HEK293 (cell line): ENCODE results near the gene DHX57.

Experiments
- ELK4 ChIP-seq: IDR thresholded peaks from 2 replicates; pipeline ENCODE4 v1.6.1; 2011; ENCODE audit warnings: mild to moderate bottlenecking, low read depth, low read length, borderline replicate concordance
- MZF1 ChIP-seq: fragments of 450-650 bp; formaldehyde crosslinking; IDR thresholded peaks from 2 replicates; pipeline ENCODE4 v1.5.1; 2017; ENCODE audit warnings: missing biosample characterization, missing genetic modification characterization, borderline replicate concordance
- OVOL3 ChIP-seq: fragments of 450-650 bp; formaldehyde crosslinking; IDR thresholded peaks from 2 replicates; pipeline ENCODE4 v1.5.1; 2016; ENCODE audit warnings: missing biosample characterization, missing genetic modification characterization
- RBAK ChIP-seq: fragments of 450-650 bp; formaldehyde crosslinking; IDR thresholded peaks from 2 replicates; pipeline ENCODE4 v1.5.1; 2016; ENCODE audit warnings: missing biosample characterization, missing genetic modification characterization
- SP7 ChIP-seq: fragments of 450-650 bp; formaldehyde crosslinking; IDR thresholded peaks from 2 replicates; pipeline ENCODE4 v1.5.1; 2016; ENCODE audit warnings: missing biosample characterization, missing genetic modification characterization
- ZFP41 ChIP-seq: fragments of 450-650 bp; formaldehyde crosslinking; IDR thresholded peaks from 2 replicates; pipeline ENCODE4 v1.5.1; 2016; ENCODE audit warnings: missing biosample characterization, missing genetic modification characterization, borderline replicate concordance
- ZNF169 ChIP-seq: fragments of 450-650 bp; formaldehyde crosslinking; IDR thresholded peaks from 2 replicates; pipeline ENCODE4 v1.5.1; 2016; ENCODE audit warnings: missing biosample characterization, missing genetic modification characterization
- ZNF266 ChIP-seq: fragments of 450-650 bp; formaldehyde crosslinking; IDR thresholded peaks from 2 replicates; pipeline ENCODE4 v1.5.1; 2016; ENCODE audit warnings: missing biosample characterization, missing genetic modification characterization, low read depth
- ZNF324 ChIP-seq: fragments of 450-650 bp; formaldehyde crosslinking; IDR thresholded peaks from 2 replicates; pipeline ENCODE4 v1.5.1; 2016; ENCODE audit warnings: missing biosample characterization, missing genetic modification characterization
- ZNF366 ChIP-seq: fragments of 450-650 bp; formaldehyde crosslinking; conservative IDR thresholded peaks from 2 replicates; pipeline ENCODE4 v1.5.1; 2016; ENCODE audit warnings: missing biosample characterization, missing genetic modification characterization
- ZNF394 ChIP-seq: fragments of 450-650 bp; formaldehyde crosslinking; IDR thresholded peaks from 2 replicates; pipeline ENCODE4 v1.5.1; 2016; ENCODE audit warnings: missing biosample characterization, missing genetic modification characterization, mild to moderate bottlenecking, moderate library complexity, borderline replicate concordance
- ZNF416 ChIP-seq: fragments of 450-650 bp; formaldehyde crosslinking; IDR thresholded peaks from 2 replicates; pipeline ENCODE4 v1.5.1; 2016; ENCODE audit warnings: missing biosample characterization, missing genetic modification characterization
- ZNF426 ChIP-seq: fragments of 450-650 bp; formaldehyde crosslinking; IDR thresholded peaks from 2 replicates; pipeline ENCODE4 v1.5.1; 2017; ENCODE audit warnings: missing biosample characterization, missing genetic modification characterization, mild to moderate bottlenecking, inconsistent platforms, moderate library complexity
- ZNF561 ChIP-seq: fragments of 450-650 bp; IDR thresholded peaks from 2 replicates; pipeline ENCODE4 v1.5.1; 2018; ENCODE audit warnings: missing biosample characterization, missing genetic modification characterization, borderline replicate concordance
- ZNF692 ChIP-seq: fragments of 450-650 bp; formaldehyde crosslinking; IDR thresholded peaks from 2 replicates; pipeline ENCODE4 v1.5.1; 2016; ENCODE audit warnings: missing biosample characterization, missing genetic modification characterization
- TF ChIP-seq, protein P1 (sequence below): fragments of 450-650 bp; formaldehyde crosslinking; conservative IDR thresholded peaks from 2 replicates; pipeline ENCODE4 v1.5.1; 2016; ENCODE audit warnings: low read depth, missing biosample characterization, missing genetic modification characterization
- TF ChIP-seq, protein P2 (sequence below): fragments of 450-650 bp; formaldehyde crosslinking; IDR thresholded peaks from 2 replicates; pipeline ENCODE4; 2016; ENCODE audit warnings: missing biosample characterization, missing genetic modification characterization
- TF ChIP-seq, protein P3 (sequence below): fragments of 450-650 bp; formaldehyde crosslinking; IDR thresholded peaks from 2 replicates; pipeline ENCODE4 v1.5.1; 2016; ENCODE audit warnings: missing biosample characterization, missing genetic modification characterization, borderline replicate concordance
- TF ChIP-seq, protein P4 (sequence below): fragments of 450-650 bp; formaldehyde crosslinking; IDR thresholded peaks from 2 replicates; pipeline ENCODE4 v1.5.1; 2016; ENCODE audit warnings: missing biosample characterization, missing genetic modification characterization
- TF ChIP-seq, protein P5 (sequence below): fragments of 450-650 bp; formaldehyde crosslinking; IDR thresholded peaks from 2 replicates; pipeline ENCODE4 v1.5.1; 2016; ENCODE audit warnings: missing biosample characterization, missing genetic modification characterization
- TF ChIP-seq, protein P6 (sequence below): fragments of 450-650 bp; formaldehyde crosslinking; IDR thresholded peaks from 2 replicates; pipeline ENCODE4 v1.5.1; 2016; ENCODE audit warnings: missing biosample characterization, missing genetic modification characterization, low read depth

Gene DHX57

GRCh38 chr2:38750891-38751595, 124.7 kb downstream of the DHX57 start, which contains the start of gene SRSF7 (continued):
- TF ChIP-seq, protein P1, sequence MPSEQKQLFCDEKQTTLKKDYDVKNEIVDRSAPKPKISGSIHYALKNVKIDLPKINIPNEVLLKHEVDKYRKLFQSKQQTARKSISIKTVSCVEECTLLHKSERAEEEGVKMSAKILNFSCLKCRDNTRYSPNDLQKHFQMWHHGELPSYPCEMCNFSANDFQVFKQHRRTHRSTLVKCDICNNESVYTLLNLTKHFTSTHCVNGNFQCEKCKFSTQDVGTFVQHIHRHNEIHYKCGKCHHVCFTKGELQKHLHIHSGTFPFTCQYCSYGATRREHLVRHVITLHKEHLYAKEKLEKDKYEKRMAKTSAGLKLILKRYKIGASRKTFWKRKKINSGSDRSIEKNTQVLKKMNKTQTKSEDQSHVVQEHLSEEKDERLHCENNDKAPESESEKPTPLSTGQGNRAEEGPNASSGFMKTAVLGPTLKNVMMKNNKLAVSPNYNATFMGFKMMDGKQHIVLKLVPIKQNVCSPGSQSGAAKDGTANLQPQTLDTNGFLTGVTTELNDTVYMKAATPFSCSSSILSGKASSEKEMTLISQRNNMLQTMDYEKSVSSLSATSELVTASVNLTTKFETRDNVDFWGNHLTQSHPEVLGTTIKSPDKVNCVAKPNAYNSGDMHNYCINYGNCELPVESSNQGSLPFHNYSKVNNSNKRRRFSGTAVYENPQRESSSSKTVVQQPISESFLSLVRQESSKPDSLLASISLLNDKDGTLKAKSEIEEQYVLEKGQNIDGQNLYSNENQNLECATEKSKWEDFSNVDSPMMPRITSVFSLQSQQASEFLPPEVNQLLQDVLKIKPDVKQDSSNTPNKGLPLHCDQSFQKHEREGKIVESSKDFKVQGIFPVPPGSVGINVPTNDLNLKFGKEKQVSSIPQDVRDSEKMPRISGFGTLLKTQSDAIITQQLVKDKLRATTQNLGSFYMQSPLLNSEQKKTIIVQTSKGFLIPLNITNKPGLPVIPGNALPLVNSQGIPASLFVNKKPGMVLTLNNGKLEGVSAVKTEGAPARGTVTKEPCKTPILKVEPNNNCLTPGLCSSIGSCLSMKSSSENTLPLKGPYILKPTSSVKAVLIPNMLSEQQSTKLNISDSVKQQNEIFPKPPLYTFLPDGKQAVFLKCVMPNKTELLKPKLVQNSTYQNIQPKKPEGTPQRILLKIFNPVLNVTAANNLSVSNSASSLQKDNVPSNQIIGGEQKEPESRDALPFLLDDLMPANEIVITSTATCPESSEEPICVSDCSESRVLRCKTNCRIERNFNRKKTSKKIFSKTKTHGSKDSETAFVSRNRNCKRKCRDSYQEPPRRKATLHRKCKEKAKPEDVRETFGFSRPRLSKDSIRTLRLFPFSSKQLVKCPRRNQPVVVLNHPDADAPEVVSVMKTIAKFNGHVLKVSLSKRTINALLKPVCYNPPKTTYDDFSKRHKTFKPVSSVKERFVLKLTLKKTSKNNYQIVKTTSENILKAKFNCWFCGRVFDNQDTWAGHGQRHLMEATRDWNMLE (tag by site-specific recombination): peak; percentile 39; the same call in 1 of the 2 replicates
- TF ChIP-seq ZNF561 (tag by site-specific recombination): peak; percentile 27; the same call in 1 of the 2 replicates
- TF ChIP-seq ZNF169: no peak; the same call in 1 of the 2 replicates
- TF ChIP-seq, protein P2, sequence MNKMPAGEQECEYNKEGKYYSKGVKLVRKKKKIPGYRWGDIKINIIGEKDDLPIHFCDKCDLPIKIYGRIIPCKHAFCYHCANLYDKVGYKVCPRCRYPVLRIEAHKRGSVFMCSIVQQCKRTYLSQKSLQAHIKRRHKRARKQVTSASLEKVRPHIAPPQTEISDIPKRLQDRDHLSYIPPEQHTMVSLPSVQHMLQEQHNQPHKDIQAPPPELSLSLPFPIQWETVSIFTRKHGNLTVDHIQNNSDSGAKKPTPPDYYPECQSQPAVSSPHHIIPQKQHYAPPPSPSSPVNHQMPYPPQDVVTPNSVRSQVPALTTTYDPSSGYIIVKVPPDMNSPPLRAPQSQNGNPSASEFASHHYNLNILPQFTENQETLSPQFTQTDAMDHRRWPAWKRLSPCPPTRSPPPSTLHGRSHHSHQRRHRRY: 0 out of 2 replicates have a peak, but pooled peaks have one; percentile 67
- TF ChIP-seq ZNF416 (tag by site-specific recombination): no peak
- no peak for TF ChIP-seq RBAK (tag by site-specific recombination)
- peak; percentile 78; the same call in 1 of the 2 replicates for TF ChIP-seq ZNF394 (tag by site-specific recombination)
- TF ChIP-seq MZF1 (tag by site-specific recombination): no peak
- no peak for TF ChIP-seq ZNF266 (tag by site-specific recombination)
- peak; percentile 62 for TF ChIP-seq ZNF692 (tag by site-specific recombination)
- TF ChIP-seq ZNF324: peak; percentile 82
- TF ChIP-seq ELK4: no peak
- no peak for TF ChIP-seq ZNF426 (tag by site-specific recombination)
- TF ChIP-seq OVOL3: peak; percentile 82; the same call in 1 of the 2 replicates
- TF ChIP-seq, protein P3, sequence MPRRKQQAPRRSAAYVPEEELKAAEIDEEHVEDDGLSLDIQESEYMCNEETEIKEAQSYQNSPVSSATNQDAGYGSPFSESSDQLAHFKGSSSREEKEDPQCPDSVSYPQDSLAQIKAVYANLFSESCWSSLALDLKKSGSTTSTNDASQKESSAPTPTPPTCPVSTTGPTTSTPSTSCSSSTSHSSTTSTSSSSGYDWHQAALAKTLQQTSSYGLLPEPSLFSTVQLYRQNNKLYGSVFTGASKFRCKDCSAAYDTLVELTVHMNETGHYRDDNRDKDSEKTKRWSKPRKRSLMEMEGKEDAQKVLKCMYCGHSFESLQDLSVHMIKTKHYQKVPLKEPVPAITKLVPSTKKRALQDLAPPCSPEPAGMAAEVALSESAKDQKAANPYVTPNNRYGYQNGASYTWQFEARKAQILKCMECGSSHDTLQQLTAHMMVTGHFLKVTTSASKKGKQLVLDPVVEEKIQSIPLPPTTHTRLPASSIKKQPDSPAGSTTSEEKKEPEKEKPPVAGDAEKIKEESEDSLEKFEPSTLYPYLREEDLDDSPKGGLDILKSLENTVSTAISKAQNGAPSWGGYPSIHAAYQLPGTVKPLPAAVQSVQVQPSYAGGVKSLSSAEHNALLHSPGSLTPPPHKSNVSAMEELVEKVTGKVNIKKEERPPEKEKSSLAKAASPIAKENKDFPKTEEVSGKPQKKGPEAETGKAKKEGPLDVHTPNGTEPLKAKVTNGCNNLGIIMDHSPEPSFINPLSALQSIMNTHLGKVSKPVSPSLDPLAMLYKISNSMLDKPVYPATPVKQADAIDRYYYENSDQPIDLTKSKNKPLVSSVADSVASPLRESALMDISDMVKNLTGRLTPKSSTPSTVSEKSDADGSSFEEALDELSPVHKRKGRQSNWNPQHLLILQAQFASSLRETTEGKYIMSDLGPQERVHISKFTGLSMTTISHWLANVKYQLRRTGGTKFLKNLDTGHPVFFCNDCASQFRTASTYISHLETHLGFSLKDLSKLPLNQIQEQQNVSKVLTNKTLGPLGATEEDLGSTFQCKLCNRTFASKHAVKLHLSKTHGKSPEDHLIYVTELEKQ (tag by site-specific recombination): no peak
- TF ChIP-seq, protein P4, sequence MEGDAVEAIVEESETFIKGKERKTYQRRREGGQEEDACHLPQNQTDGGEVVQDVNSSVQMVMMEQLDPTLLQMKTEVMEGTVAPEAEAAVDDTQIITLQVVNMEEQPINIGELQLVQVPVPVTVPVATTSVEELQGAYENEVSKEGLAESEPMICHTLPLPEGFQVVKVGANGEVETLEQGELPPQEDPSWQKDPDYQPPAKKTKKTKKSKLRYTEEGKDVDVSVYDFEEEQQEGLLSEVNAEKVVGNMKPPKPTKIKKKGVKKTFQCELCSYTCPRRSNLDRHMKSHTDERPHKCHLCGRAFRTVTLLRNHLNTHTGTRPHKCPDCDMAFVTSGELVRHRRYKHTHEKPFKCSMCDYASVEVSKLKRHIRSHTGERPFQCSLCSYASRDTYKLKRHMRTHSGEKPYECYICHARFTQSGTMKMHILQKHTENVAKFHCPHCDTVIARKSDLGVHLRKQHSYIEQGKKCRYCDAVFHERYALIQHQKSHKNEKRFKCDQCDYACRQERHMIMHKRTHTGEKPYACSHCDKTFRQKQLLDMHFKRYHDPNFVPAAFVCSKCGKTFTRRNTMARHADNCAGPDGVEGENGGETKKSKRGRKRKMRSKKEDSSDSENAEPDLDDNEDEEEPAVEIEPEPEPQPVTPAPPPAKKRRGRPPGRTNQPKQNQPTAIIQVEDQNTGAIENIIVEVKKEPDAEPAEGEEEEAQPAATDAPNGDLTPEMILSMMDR (tag by site-specific recombination): peak; percentile 73
- TF ChIP-seq, protein P5, sequence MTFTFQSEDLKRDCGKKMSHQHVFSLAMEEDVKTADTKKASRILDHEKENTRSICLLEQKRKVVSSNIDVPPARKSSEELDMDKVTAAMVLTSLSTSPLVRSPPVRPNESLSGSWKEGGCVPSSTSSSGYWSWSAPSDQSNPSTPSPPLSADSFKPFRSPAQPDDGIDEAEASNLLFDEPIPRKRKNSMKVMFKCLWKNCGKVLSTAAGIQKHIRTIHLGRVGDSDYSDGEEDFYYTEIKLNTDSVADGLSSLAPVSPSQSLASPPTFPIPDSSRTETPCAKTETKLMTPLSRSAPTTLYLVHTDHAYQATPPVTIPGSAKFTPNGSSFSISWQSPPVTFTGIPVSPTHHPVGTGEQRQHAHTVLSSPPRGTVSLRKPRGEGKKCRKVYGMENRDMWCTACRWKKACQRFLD (tag by site-specific recombination): no peak
- TF ChIP-seq ZFP41: peak; percentile 95; the same call in 1 of the 2 replicates
- peak; percentile 94 for TF ChIP-seq ZNF366 (tag by site-specific recombination)
- TF ChIP-seq, protein P6, sequence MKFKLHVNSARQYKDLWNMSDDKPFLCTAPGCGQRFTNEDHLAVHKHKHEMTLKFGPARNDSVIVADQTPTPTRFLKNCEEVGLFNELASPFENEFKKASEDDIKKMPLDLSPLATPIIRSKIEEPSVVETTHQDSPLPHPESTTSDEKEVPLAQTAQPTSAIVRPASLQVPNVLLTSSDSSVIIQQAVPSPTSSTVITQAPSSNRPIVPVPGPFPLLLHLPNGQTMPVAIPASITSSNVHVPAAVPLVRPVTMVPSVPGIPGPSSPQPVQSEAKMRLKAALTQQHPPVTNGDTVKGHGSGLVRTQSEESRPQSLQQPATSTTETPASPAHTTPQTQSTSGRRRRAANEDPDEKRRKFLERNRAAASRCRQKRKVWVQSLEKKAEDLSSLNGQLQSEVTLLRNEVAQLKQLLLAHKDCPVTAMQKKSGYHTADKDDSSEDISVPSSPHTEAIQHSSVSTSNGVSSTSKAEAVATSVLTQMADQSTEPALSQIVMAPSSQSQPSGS (tag by site-specific recombination): no peak
- TF ChIP-seq SP7: peak; percentile 89
